Uterus (tissue), 2 donors: ENCODE measurements around the gene CDC42BPA.

Source experiments
- POLR2A ChIP-seq, 2 donors: fragments of 450-650 bp; IDR thresholded peaks; one replicate each; pipeline ENCODE4 v1.6.1; 2016; ENCODE audit warnings: antibody characterized with exemption in 2 of 2, mild to moderate bottlenecking in 1 of 2, moderate library complexity in 1 of 2
- TF ChIP-seq, protein P1 (sequence below), 4 experiments: fragments of 200-600 bp in 2 of 4; fragments of 450-650 bp in 2 of 4; sonication (generic) in 2 of 4; IDR thresholded peaks; one replicate each; pipeline ENCODE4 v1.5.1; 2016 to 2019; ENCODE audit warnings: antibody characterized with exemption in 4 of 4, mild to moderate bottlenecking in 2 of 4, moderate library complexity in 1 of 4

DNA sequence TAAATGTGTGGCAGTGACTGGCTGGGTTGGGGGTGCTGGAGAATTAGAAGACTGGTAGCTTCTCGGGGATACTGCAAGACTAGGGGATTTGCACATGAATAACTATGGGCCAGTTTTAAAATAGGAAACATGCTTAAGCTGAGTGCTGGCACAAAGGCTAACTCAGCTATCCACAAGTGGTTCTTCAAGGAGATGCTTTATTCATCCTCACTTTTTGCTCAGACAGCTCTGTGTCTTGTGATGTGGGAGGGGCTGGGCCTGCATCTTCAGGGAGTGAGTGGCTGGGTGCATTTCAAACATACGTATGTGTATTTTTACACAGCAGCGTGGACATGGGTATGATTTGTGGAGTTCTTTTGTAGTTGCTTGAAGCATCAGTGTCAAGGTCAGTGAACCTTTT is 375.9 kb downstream of the CDC42BPA start:
- TF ChIP-seq, protein P1, sequence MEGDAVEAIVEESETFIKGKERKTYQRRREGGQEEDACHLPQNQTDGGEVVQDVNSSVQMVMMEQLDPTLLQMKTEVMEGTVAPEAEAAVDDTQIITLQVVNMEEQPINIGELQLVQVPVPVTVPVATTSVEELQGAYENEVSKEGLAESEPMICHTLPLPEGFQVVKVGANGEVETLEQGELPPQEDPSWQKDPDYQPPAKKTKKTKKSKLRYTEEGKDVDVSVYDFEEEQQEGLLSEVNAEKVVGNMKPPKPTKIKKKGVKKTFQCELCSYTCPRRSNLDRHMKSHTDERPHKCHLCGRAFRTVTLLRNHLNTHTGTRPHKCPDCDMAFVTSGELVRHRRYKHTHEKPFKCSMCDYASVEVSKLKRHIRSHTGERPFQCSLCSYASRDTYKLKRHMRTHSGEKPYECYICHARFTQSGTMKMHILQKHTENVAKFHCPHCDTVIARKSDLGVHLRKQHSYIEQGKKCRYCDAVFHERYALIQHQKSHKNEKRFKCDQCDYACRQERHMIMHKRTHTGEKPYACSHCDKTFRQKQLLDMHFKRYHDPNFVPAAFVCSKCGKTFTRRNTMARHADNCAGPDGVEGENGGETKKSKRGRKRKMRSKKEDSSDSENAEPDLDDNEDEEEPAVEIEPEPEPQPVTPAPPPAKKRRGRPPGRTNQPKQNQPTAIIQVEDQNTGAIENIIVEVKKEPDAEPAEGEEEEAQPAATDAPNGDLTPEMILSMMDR (IDR thresholded peaks at IDR 0.05) = no peak
- no peak for TF ChIP-seq POLR2A (IDR thresholded peaks at IDR 0.05)
